ENCODE results near the gene RNU6-1. TPM values are rescaled to one million over a fixed set of nuclear protein-coding genes. Genes with fewer than 3 reads are reported as not detected.

Gene RNU6-1
- total RNA-seq, 1 donor from 2014 or later = not detected

- Histone ChIP-seq H3K27ac (no peak overlapping the region), H3K9me3 (no peaks in the 10 kb centered on the region), H3K4me1 (no peaks in the 10 kb centered on the region), H3K36me3 (no peaks in the 10 kb centered on the region), H3K27me3 (no peaks in the 10 kb centered on the region), H3K4me3 (no peak overlapping the region)
- no peak for DNase-seq (ENCODE audit: low spot score in 2 of 2)
- TF ChIP-seq CTCF (IDR thresholded peaks at IDR 0.05) = no peak
- intact Hi-C loops (cut with DNase I) = no loop called here
Measured at GRCh38 chr15:67850336-67850735, 10.5 kb upstream of the RNU6-1 start.

GRCh38 chr15:67849538-67849937 lies 9.7 kb upstream of the RNU6-1 start:
- Histone ChIP-seq H3K27ac (no peak overlapping the region), H3K4me1 (no peaks in the 10 kb centered on the region), H3K9me3 (no peaks in the 10 kb centered on the region), H3K4me3 (no peak overlapping the region), H3K36me3 (no peaks in the 10 kb centered on the region), H3K27me3 (no peaks in the 10 kb centered on the region)
- intact Hi-C loops (cut with DNase I) = no loop called here
- DNase-seq (ENCODE audit: low spot score in 2 of 2) = no peak
- no peak for TF ChIP-seq CTCF (IDR thresholded peaks at IDR 0.05)

- TF ChIP-seq CTCF (IDR thresholded peaks at IDR 0.05) = no peak
- Histone ChIP-seq H3K27me3 (no peaks in the 10 kb centered on the region), H3K27ac (no peak overlapping the region), H3K4me1 (peaks cover 0 to 2% of the 10 kb centered on the region in 2 donors), H3K4me3 (no peak overlapping the region), H3K36me3 (no peaks in the 10 kb centered on the region), H3K9me3 (no peaks in the 10 kb centered on the region)
- no peak for DNase-seq (ENCODE audit: low spot score in 2 of 2)
- intact Hi-C loops (cut with DNase I) = no loop called here
Measured at GRCh38 chr15:67845974-67846373, 6.1 kb upstream of the RNU6-1 start.

GRCh38 chr15:67843571-67844387 lies 3.9 kb upstream of the RNU6-1 start:
- intact Hi-C loops (cut with DNase I) = loop anchor here (5.0 kb wide), 2 partner anchors 104 to 974 kb away; no protein-coding TSS in a partner anchor
- no peak for DNase-seq (ENCODE audit: low spot score in 2 of 2)

GRCh38 chr15:67843092-67843501 lies 3.3 kb upstream of the RNU6-1 start:
- no peaks in the 10 kb centered on the region for H3K9me3 ChIP-seq
- H3K36me3 ChIP-seq = no peaks in the 10 kb centered on the region
- intact Hi-C loops (cut with DNase I) = loop anchor here (5.0 kb wide), 2 partner anchors 104 to 974 kb away; no protein-coding TSS in a partner anchor
- no peak overlapping the region for H3K4me3 ChIP-seq
- no peaks in the 10 kb centered on the region for H3K27me3 ChIP-seq
- TF ChIP-seq CTCF (IDR thresholded peaks at IDR 0.05) = no peak
- H3K27ac ChIP-seq = no peak overlapping the region
- no peak for DNase-seq (ENCODE audit: low spot score in 2 of 2)
- peaks cover 0 to 9% of the 10 kb centered on the region in 2 donors for H3K4me1 ChIP-seq

More at GRCh38 chr15:67843571-67844387, 3.9 kb upstream of the RNU6-1 start:
- H3K27me3 ChIP-seq = no peaks in the 10 kb centered on the region
- no peak overlapping the region for H3K4me3 ChIP-seq
- H3K27ac ChIP-seq = no peak overlapping the region
- no peak for TF ChIP-seq CTCF (IDR thresholded peaks at IDR 0.05)
- H3K4me1 ChIP-seq = peaks cover 0 to 7% of the 10 kb centered on the region in 2 donors
- H3K36me3 ChIP-seq = no peaks in the 10 kb centered on the region
- H3K9me3 ChIP-seq = no peaks in the 10 kb centered on the region
